Measurements from ENCODE around the gene TMCO2.

The TMCO2 gene

DNA sequence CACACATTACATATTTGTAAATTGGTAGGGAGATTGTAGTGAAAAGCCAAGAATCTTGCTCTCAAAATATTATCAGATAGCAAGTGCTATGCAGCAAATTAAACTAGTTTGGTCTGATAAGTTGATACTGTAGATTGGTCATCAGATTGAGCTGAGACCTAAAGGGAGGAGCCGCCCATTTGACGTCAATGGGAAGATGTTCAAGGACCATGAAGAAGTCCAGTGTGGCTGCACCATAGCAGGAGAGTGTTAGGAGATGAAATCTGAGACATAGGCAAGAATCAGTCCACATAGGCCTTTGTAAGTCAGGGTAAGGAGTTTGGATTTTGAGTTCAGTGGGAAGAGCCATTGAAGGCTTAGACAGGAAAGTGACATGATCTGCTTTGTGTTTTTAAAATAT is 26.6 kb downstream of the TMCO2 start:
- TF ChIP-seq CTCF (IDR thresholded peaks at IDR 0.05): no peak
- no peak for DNase-seq (ENCODE audit: low spot score)
- no peak overlapping the region for H3K4me3 ChIP-seq
- H3K27ac ChIP-seq: no peak overlapping the region

DNA sequence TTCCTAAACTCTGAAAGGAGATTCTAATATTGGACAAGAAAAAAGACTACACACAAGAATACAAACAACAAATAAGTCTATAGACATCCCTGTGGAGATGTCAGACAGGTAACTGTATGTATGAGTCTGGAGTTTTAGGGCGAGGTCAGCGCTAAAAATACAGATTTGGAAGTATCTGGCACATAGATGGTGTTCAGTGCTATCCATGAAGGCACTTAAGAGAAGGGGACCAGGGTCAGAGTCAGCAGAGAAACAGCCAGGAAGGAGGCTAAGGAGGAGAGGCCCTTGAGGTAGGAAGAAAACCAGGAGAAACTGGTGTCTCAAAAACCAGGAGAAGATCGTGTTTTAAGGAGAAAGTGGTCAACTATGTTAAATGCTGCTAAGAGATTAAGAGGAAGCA is 28.4 kb downstream of the TMCO2 start:
- no peak for DNase-seq (ENCODE audit: low spot score)
- TF ChIP-seq CTCF (IDR thresholded peaks at IDR 0.05): no peak
- no peak overlapping the region for H3K27ac ChIP-seq
- no peak overlapping the region for H3K4me3 ChIP-seq

DNA sequence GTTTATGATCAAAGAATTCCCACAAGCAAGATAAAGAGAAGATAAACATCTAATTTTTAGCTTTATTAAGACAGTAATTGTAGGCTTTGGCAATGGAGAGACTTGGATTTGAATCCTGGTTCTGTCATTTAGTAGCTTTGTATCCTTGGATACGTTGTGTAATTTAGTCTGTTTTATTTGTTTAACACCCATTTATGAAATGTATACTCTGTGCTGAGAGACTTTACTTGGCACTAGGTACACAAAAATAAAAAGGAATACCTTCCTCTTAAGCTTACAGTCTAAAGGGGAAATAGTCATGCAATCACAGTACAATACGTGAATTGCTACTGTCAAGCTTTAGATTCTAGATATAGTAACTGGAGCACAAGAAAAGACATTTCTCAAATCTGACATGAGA is 34.1 kb downstream of the TMCO2 start:
- Histone ChIP-seq H3K4me3 (no peak overlapping the region), H3K27ac (no peak overlapping the region)
- no peak for TF ChIP-seq CTCF (IDR thresholded peaks at IDR 0.05)
- no peak for DNase-seq (ENCODE audit: low spot score)

DNA sequence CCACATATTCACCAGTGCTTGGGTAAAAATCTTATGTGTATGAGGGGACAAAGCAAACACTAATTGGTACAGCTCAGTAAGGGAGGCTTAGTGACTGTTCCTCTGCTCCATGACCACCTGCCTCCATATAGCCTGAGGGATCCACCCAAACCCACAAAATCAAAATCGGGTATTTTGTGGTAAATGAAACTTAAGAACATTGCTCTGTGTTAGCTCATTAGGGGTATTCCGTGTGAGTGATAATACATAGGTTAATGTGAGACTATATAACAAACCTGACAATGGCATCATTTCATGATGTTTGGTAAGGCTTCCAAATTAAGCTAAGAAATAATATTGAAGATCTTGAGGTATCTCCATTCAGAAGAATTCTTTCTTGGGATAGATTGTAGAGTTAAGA is 43.6 kb downstream of the TMCO2 start:
- H3K27ac ChIP-seq: no peak overlapping the region
- no peak for DNase-seq (ENCODE audit: low spot score)
- TF ChIP-seq CTCF (IDR thresholded peaks at IDR 0.05): no peak
- no peak overlapping the region for H3K4me3 ChIP-seq

GRCh38 chr1:40299366-40300248 is 51.9 kb downstream of the TMCO2 start:
- no peak for TF ChIP-seq CTCF (IDR thresholded peaks at IDR 0.05)
- Histone ChIP-seq H3K4me3 (no peak overlapping the region), H3K27ac (no peak overlapping the region)
- DNase-seq (ENCODE audit: low spot score): no peak

GRCh38 chr1:40300249-40300567 is 52.5 kb downstream of the TMCO2 start:
- Histone ChIP-seq H3K27ac (no peak overlapping the region), H3K4me3 (no peak overlapping the region)
- DNase-seq (ENCODE audit: low spot score): no peak
- no peak for TF ChIP-seq CTCF (IDR thresholded peaks at IDR 0.05)

DNA sequence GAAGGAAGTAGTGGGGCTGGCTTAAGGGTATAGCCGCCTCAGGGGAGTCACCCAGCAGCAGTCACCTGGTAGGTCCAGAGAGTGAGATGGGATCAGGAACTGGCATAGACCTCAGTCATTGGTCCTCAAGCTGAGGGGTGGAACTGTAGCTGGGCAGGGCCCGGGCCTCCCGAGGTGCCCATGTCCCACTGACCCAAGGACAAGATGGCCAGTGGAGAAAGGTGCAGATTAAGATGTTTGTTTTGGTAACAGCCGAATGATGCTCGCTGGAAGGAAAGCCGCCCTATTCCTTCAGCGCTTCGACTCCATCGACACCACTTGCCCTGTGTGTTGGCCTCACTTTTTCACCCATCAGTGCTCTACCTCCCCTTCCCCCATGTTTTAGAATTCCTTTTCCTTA is 52.9 kb downstream of the TMCO2 start:
- TF ChIP-seq CTCF (IDR thresholded peaks at IDR 0.05): no peak
- no peak for DNase-seq (ENCODE audit: low spot score)

More for the DNA sequence above, 52.9 kb downstream of the TMCO2 start:
- no peak overlapping the region for H3K27ac ChIP-seq
- H3K4me3 ChIP-seq: no peak overlapping the region

Measured in coronary artery (tissue), 2 donors.